A673 (cell line): Measurements from ENCODE around the gene FAM241B.

Source experiments
- CTCF ChIP-seq: fragments of 300-800, 200-600 bp; sonication (generic); conservative IDR thresholded peaks from 2 replicates; pipeline ENCODE4 v1.5.1; 2017; ENCODE audit warnings: low read depth, mild to moderate bottlenecking, antibody characterized with exemption, low read length, moderate library complexity, mixed read lengths
- EZH2 ChIP-seq: fragments of 200-600 bp; sonication (generic); IDR thresholded peaks from 2 replicates; pipeline ENCODE4 v1.6.1; 2017; ENCODE audit warnings: borderline replicate concordance, low read depth, mild to moderate bottlenecking, mixed read lengths, antibody characterized with exemption, low read length; ENCODE audit not compliant: poor library complexity, severe bottlenecking

- TF ChIP-seq EZH2: no peak
- TF ChIP-seq CTCF: no peak
Observed at GRCh38 chr10:69659241-69660038, 29.4 kb downstream of the FAM241B start.
